HEK293 (cell line): ENCODE measurements around the gene CSF3.

Experiments used
- CTCF ChIA-PET: fragments of 350-600 bp; formaldehyde crosslinking; extraction: SDS; loops from one replicate; lab custom pipeline; 2021; ENCODE audit warnings: antibody characterized with exemption; lab: Yijun Ruan, JAX
- POLR2A ChIA-PET: fragments of 300-600 bp; formaldehyde crosslinking; extraction: SDS; loops from one replicate; lab custom pipeline; 2020; ENCODE audit warnings: antibody characterized with exemption, inconsistent platforms; lab: Yijun Ruan, JAX
- H3K27ac ChIP-seq: fragments of 200-500 bp; sonication (Bioruptor generic); 2 replicates; pipeline ENCODE4 v1.5.1; 2014; ENCODE audit warnings: low read depth, low read length, control low read depth, inconsistent platforms; ENCODE audit errors: extremely low read depth
- H3K36me3 ChIP-seq, 2 experiments: fragments of 200-500 bp in 1 of 2; sonication (Bioruptor generic) in 1 of 2; 1 replicate in 1 of 2; 2 replicates in 1 of 2; pipeline ENCODE4 v1.5.1; 2014 to 2017; ENCODE audit warnings: inconsistent platforms in 2 of 2, low read length in 2 of 2; ENCODE audit not compliant: control insufficient read depth in 2 of 2, insufficient read depth in 1 of 2
- H3K4me1 ChIP-seq: fragments of 200-500 bp; sonication (Bioruptor generic); 2 replicates; pipeline ENCODE4 v1.5.1; 2014; ENCODE audit warnings: mild to moderate bottlenecking, low read length, inconsistent platforms; ENCODE audit not compliant: control insufficient read depth, insufficient read depth
- H3K4me3 ChIP-seq: 2 replicates; pipeline ENCODE4 v1.5.1; 2011; ENCODE audit warnings: low read depth, mild to moderate bottlenecking, control low read depth, low read length, moderate library complexity
- H3K9me3 ChIP-seq: fragments of 200-500 bp; sonication (Bioruptor generic); 2 replicates; pipeline ENCODE4 v1.5.1; 2014; ENCODE audit warnings: low read depth, low read length, inconsistent platforms; ENCODE audit not compliant: control insufficient read depth, insufficient read depth
- BCL11A ChIP-seq: fragments of 450-650 bp; formaldehyde crosslinking; IDR thresholded peaks from 2 replicates; pipeline ENCODE4 v1.5.1; 2016; ENCODE audit warnings: low read depth, missing biosample characterization, missing genetic modification characterization
- BCL6B ChIP-seq: fragments of 450-650 bp; formaldehyde crosslinking; IDR thresholded peaks from 2 replicates; pipeline ENCODE4 v1.5.1; 2017; ENCODE audit warnings: missing biosample characterization, missing genetic modification characterization
- CTCF ChIP-seq: fragments of 450-650 bp; formaldehyde crosslinking; IDR thresholded peaks from 2 replicates; pipeline ENCODE4 v1.5.1; 2016; ENCODE audit warnings: missing biosample characterization, missing genetic modification characterization
- EGR2 ChIP-seq: fragments of 450-650 bp; formaldehyde crosslinking; IDR thresholded peaks from 2 replicates; pipeline ENCODE4 v1.5.1; 2016; ENCODE audit warnings: low read depth, missing biosample characterization, missing genetic modification characterization
- GLI2 ChIP-seq: fragments of 450-650 bp; formaldehyde crosslinking; IDR thresholded peaks from 2 replicates; pipeline ENCODE4; 2017; ENCODE audit warnings: missing biosample characterization, missing genetic modification characterization, low read depth, borderline replicate concordance
- OSR2 ChIP-seq: fragments of 450-650 bp; formaldehyde crosslinking; IDR thresholded peaks from 2 replicates; pipeline ENCODE4 v1.5.1; 2016; ENCODE audit warnings: missing biosample characterization, missing genetic modification characterization
- ZFHX2 ChIP-seq: fragments of 450-650 bp; formaldehyde crosslinking; conservative IDR thresholded peaks from 2 replicates; pipeline ENCODE4 v1.5.1; 2016; ENCODE audit warnings: missing biosample characterization, missing genetic modification characterization
- ZFP41 ChIP-seq: fragments of 450-650 bp; formaldehyde crosslinking; IDR thresholded peaks from 2 replicates; pipeline ENCODE4 v1.5.1; 2016; ENCODE audit warnings: missing biosample characterization, missing genetic modification characterization, borderline replicate concordance
- ZIC2 ChIP-seq: fragments of 450-650 bp; formaldehyde crosslinking; IDR thresholded peaks from 2 replicates; pipeline ENCODE4 v1.5.1; 2016; ENCODE audit warnings: missing biosample characterization, missing genetic modification characterization
- ZNF121 ChIP-seq: fragments of 450-650 bp; formaldehyde crosslinking; IDR thresholded peaks from 2 replicates; pipeline ENCODE4 v1.5.1; 2016; ENCODE audit warnings: missing biosample characterization, missing genetic modification characterization
- ZNF133 ChIP-seq: fragments of 450-650 bp; formaldehyde crosslinking; IDR thresholded peaks from 2 replicates; pipeline ENCODE4 v1.5.1; 2016; ENCODE audit warnings: missing biosample characterization, missing genetic modification characterization
- ZNF221 ChIP-seq: fragments of 450-650 bp; formaldehyde crosslinking; IDR thresholded peaks from 2 replicates; pipeline ENCODE4 v1.5.1; 2017; ENCODE audit warnings: missing biosample characterization, missing genetic modification characterization, borderline replicate concordance
- ZNF239 ChIP-seq: fragments of 450-650 bp; formaldehyde crosslinking; IDR thresholded peaks from 2 replicates; pipeline ENCODE4 v1.5.1; 2016; ENCODE audit warnings: missing biosample characterization, missing genetic modification characterization
- ZNF248 ChIP-seq: fragments of 450-650 bp; formaldehyde crosslinking; IDR thresholded peaks from 2 replicates; pipeline ENCODE4 v1.5.1; 2017; ENCODE audit warnings: missing biosample characterization, missing genetic modification characterization
- ZNF350 ChIP-seq: fragments of 450-650 bp; formaldehyde crosslinking; IDR thresholded peaks from 2 replicates; pipeline ENCODE4 v1.5.0; 2017; ENCODE audit warnings: missing biosample characterization, mild to moderate bottlenecking, missing genetic modification characterization
- ZNF354C ChIP-seq: fragments of 450-650 bp; formaldehyde crosslinking; IDR thresholded peaks from 2 replicates; pipeline ENCODE4 v1.5.1; 2016; ENCODE audit warnings: missing biosample characterization, missing genetic modification characterization, low read depth, borderline replicate concordance
- ZNF426 ChIP-seq: fragments of 450-650 bp; formaldehyde crosslinking; IDR thresholded peaks from 2 replicates; pipeline ENCODE4 v1.5.1; 2017; ENCODE audit warnings: missing biosample characterization, missing genetic modification characterization, mild to moderate bottlenecking, inconsistent platforms, moderate library complexity
- ZNF48 ChIP-seq: fragments of 450-650 bp; formaldehyde crosslinking; IDR thresholded peaks from 2 replicates; pipeline ENCODE4 v1.5.1; 2016; ENCODE audit warnings: missing biosample characterization, missing genetic modification characterization
- ZNF488 ChIP-seq: fragments of 450-650 bp; formaldehyde crosslinking; IDR thresholded peaks from 2 replicates; pipeline ENCODE4 v1.5.1; 2016; ENCODE audit warnings: missing biosample characterization, missing genetic modification characterization
- ZNF548 ChIP-seq: fragments of 450-650 bp; formaldehyde crosslinking; IDR thresholded peaks from 2 replicates; pipeline ENCODE4 v1.5.1; 2016; ENCODE audit warnings: missing biosample characterization, missing genetic modification characterization
- ZSCAN5A ChIP-seq: fragments of 450-650 bp; formaldehyde crosslinking; IDR thresholded peaks from 2 replicates; pipeline ENCODE4 v1.5.1; 2016; ENCODE audit warnings: missing biosample characterization, missing genetic modification characterization
- TF ChIP-seq, protein P1 (sequence below): fragments of 450-650 bp; formaldehyde crosslinking; IDR thresholded peaks from 2 replicates; pipeline ENCODE4 v1.5.1; 2016; ENCODE audit warnings: missing biosample characterization, missing genetic modification characterization
- TF ChIP-seq, protein P2 (sequence below): sonication (generic); formaldehyde crosslinking; IDR thresholded peaks from 2 replicates; pipeline ENCODE4 v1.8.1; 2022; ENCODE audit warnings: mild to moderate bottlenecking, moderate library complexity, missing genetic modification reagents
- TF ChIP-seq, protein P3 (sequence below): fragments of 450-650 bp; formaldehyde crosslinking; IDR thresholded peaks from 2 replicates; pipeline ENCODE4 v1.5.1; 2016; ENCODE audit warnings: missing biosample characterization, missing genetic modification characterization

CSF3 gene

DNA sequence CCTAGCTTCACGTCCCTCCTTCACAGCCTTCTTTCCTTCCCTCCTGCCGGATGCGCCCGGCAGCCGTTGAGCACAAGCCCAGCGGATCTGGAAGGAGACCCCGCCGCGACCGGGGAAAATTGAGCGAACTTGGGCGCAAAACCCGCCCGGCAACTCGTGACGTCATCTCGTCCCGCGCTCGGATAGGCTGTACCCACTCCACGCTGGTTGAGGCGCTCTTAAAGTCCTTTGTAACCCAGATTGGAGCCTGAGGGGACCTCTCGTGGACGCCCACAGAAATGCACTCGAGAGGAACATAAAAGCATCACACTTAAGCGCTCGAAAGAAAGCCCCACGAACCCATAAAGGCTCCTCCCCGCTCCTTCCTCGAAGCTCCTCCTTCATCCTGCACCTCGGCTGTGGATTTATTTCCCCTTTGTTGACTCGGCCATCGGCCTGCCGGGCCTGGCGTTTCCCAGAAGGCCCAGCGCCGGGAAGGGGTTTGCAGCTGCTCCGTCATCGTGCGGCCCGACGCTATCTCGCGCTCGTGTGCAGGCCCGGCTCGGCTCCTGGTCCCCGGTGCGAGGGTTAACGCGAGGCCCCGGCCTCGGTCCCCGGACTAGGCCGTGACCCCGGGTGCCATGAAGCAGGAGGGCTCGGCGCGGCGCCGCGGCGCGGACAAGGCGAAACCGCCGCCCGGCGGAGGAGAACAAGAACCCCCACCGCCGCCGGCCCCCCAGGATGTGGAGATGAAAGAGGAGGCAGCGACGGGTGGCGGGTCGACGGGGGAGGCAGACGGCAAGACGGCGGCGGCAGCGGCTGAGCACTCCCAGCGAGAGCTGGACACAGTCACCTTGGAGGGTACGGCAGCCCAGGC is 34.7 kb upstream of the CSF3 start, which contains the start of gene PSMD3:
Gene PSMD3 (plus strand): TSS at position 457 of the 856 bp plus-strand sequence. CDS start 164 bp downstream, at position 621.
- ChIA-PET CTCF (interaction anchor here (0.6 to 6.3 kb wide), 30 partner anchors 11 to 932 kb away, joined by 3 to 72 read pairs (median 3); no protein-coding TSS in a partner anchor), POLR2A (interaction anchor here (0.6 to 2.5 kb wide), 29 partner anchors 10 to 359 kb away, joined by 3 to 41 read pairs (median 5); partner anchors contain the start of genes ERBB2, GSDMB, LRRC3C and MED24)
- no peaks in the 10 kb centered on the region for H3K9me3 ChIP-seq
- H3K4me1 ChIP-seq = no peaks in the 10 kb centered on the region; the same call in 1 of the 2 replicates
- peak within 1 kb of the TSS; percentile 99 for H3K4me3 ChIP-seq
- peaks cover 14 to 21% of the 10 kb centered on the region in 2 experiments for H3K36me3 ChIP-seq
- H3K27ac ChIP-seq = peak within 1 kb of the TSS; percentile 88
- TF ChIP-seq ZNF350 = no peak
- peak; percentile 74; the same call in 1 of the 2 replicates for TF ChIP-seq ZNF239 (tag by site-specific recombination)
- TF ChIP-seq ZNF221 (tag by site-specific recombination) = no peak
- TF ChIP-seq ZNF354C (tag by site-specific recombination) = no peak
- TF ChIP-seq ZNF426 (tag by site-specific recombination) = no peak
- peak; percentile 80 for TF ChIP-seq ZNF121 (tag by site-specific recombination)
- TF ChIP-seq BCL11A = no peak
- TF ChIP-seq GLI2 (tag by site-specific recombination) = no peak
- no peak for TF ChIP-seq ZNF48 (tag by site-specific recombination)
- TF ChIP-seq ZFP41 = peak; percentile 31; the same call in 1 of the 2 replicates
- TF ChIP-seq ZFHX2 (tag by site-specific recombination) = 0 out of 2 replicates have a peak, but pooled peaks have one; percentile 15
- no peak for TF ChIP-seq EGR2
- TF ChIP-seq, protein P1, sequence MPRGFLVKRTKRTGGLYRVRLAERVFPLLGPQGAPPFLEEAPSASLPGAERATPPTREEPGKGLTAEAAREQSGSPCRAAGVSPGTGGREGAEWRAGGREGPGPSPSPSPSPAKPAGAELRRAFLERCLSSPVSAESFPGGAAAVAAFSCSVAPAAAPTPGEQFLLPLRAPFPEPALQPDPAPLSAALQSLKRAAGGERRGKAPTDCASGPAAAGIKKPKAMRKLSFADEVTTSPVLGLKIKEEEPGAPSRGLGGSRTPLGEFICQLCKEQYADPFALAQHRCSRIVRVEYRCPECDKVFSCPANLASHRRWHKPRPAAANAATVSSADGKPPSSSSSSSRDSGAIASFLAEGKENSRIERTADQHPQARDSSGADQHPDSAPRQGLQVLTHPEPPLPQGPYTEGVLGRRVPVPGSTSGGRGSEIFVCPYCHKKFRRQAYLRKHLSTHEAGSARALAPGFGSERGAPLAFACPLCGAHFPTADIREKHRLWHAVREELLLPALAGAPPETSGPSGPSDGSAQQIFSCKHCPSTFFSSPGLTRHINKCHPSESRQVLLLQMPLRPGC (tag by site-specific recombination) = peak; percentile 70; the same call in 1 of the 2 replicates
- 0 out of 2 replicates have a peak, but pooled peaks have one; percentile 34 for TF ChIP-seq ZNF133 (tag by site-specific recombination)
- TF ChIP-seq ZNF248 (tag by site-specific recombination) = no peak
- TF ChIP-seq BCL6B (tag by site-specific recombination) = no peak
- peak; percentile 88 for TF ChIP-seq ZIC2 (tag by site-specific recombination)
- no peak; the same call in none of the 2 replicates for TF ChIP-seq ZSCAN5A
- no peak for TF ChIP-seq ZNF488
- TF ChIP-seq OSR2 (tag by site-specific recombination) = no peak
- TF ChIP-seq, protein P2, sequence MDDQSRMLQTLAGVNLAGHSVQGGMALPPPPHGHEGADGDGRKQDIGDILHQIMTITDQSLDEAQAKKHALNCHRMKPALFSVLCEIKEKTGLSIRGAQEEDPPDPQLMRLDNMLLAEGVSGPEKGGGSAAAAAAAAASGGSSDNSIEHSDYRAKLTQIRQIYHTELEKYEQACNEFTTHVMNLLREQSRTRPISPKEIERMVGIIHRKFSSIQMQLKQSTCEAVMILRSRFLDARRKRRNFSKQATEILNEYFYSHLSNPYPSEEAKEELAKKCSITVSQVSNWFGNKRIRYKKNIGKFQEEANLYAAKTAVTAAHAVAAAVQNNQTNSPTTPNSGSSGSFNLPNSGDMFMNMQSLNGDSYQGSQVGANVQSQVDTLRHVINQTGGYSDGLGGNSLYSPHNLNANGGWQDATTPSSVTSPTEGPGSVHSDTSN (CRISPR knock-in tag) = peak; percentile 92
- TF ChIP-seq CTCF (tag by site-specific recombination) = peak; percentile 64; the same call in 1 of the 2 replicates
- no peak; the same call in 1 of the 2 replicates for TF ChIP-seq ZNF548 (tag by site-specific recombination)
- TF ChIP-seq, protein P3, sequence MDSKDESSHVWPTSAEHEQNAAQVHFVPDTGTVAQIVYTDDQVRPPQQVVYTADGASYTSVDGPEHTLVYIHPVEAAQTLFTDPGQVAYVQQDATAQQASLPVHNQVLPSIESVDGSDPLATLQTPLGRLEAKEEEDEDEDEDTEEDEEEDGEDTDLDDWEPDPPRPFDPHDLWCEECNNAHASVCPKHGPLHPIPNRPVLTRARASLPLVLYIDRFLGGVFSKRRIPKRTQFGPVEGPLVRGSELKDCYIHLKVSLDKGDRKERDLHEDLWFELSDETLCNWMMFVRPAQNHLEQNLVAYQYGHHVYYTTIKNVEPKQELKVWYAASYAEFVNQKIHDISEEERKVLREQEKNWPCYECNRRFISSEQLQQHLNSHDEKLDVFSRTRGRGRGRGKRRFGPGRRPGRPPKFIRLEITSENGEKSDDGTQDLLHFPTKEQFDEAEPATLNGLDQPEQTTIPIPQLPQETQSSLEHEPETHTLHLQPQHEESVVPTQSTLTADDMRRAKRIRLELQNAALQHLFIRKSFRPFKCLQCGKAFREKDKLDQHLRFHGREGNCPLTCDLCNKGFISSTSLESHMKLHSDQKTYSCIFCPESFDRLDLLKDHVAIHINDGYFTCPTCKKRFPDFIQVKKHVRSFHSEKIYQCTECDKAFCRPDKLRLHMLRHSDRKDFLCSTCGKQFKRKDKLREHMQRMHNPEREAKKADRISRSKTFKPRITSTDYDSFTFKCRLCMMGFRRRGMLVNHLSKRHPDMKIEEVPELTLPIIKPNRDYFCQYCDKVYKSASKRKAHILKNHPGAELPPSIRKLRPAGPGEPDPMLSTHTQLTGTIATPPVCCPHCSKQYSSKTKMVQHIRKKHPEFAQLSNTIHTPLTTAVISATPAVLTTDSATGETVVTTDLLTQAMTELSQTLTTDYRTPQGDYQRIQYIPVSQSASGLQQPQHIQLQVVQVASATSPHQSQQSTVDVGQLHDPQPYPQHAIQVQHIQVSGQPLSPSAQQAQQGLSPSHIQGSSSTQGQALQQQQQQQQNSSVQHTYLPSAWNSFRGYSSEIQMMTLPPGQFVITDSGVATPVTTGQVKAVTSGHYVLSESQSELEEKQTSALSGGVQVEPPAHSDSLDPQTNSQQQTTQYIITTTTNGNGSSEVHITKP (tag by site-specific recombination) = peak; percentile 40
